HG02840 (cell line): ENCODE data around the gene FIZ1.
"Not testable (repeated sequence)": the region's sequence is repeated elsewhere in the genome, so short reads cannot be mapped to it uniquely, and the experiment has no call there.

Experiments
- ATAC-seq: cut with Tn5 transposase; IDR thresholded peaks from one replicate; pipeline ENCODE4 v1.9.1; 2021; ENCODE audit warnings: mild to moderate bottlenecking, moderate library complexity, moderate number of reproducible peaks; ENCODE audit not compliant: unreplicated experiment, low FRiP score

Gene FIZ1

GRCh38 chr19:55598719-55599467 lies 424 bp downstream of the FIZ1 start:
- peak; percentile 38 for ATAC-seq

- no peak for ATAC-seq
Observed at GRCh38 chr19:55598034-55598433, 1.3 kb downstream of the FIZ1 start.

GRCh38 chr19:55597501-55597921 lies 1.8 kb downstream of the FIZ1 start:
- no peak for ATAC-seq

DNA sequence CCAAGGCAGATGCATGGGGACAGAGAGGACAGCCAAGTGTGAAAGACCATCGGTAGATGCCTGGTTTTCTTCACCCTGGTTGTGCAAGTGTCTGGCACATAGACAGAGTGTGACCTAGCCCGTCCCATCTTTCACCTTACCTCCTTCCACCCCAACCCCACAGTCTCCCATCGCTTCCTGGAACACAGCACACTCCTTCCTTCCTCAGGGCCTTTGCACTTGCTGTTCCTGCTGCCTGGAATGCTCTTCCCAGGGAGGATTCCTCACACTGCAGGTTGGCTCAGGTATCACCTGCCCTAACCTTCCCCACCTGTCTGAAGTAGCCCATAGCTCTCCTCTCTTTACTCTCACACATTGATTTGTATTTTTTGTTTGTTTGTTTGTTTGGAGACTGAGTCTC lies 3.0 kb downstream of the FIZ1 start:
- no peak for ATAC-seq

GRCh38 chr19:55594996-55595545 lies 4.2 kb downstream of the FIZ1 start:
- ATAC-seq = no peak

DNA sequence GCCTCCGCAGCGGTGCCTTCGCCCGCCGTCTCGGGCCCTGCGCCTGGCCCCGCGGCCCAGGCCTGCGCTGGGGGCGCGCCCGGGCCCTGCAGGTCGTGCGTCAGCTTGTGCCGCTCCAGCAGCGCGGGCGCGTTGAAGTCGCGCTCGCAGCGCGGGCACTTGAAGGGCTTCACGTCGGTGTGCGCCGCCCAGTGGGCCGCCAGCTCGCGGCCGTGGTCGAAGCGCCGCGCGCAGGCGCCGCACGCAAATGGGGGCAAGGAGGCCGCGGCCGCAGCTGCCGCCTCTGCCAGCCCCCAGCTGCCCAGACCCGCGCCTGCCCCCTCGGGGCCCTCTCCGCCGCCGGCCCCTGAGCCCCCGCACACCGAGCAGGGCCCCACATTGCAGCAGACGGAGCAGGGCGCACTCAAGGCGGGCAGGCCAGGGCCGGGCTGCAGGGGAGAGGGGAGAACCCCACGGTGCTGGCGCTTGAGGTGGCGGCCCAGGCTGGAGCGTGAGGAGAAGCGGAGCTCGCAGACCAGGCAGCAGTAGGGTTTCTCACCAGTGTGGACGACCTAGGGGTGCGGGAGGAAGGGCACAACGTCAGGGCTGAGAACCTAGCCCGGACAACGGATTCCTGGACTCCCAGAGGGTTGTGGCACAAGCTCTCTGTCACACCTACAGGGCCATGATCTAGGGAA lies 6.1 kb downstream of the FIZ1 start:
- ATAC-seq = no peak

DNA sequence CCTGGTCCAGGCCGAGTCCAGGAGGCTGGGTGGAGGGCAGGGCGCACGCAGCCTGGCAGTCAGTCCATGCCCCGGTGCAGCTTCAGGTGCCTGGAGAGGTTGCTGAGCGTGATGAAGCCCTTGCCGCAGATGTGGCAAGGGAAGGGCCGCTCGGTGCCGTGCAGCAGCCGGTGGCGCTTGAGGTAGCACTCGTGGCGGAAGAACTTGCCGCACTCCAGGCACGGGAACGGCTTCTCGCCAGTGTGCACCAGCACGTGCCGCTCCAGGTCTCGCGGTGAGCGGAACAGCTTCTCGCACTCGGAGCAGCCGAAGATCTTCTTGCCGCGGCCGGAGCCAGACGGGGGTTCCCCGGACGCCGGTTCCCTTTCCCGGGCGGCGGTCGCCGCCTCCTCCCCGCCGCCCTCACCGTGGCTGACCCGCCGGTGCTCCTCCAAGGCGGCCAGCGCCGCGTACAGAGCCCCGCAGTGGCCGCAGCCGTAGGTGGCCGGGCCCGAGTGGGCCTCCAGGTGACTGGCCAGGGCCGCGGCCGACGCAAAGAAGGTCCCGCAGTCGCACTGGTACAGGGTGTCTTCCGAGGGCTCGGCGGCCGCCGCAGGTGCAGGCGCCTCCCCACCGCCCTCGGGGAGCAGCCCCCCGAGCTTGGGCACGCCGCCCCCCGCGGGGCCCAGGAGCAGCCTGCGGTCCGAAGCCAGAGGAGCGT lies 6.8 kb downstream of the FIZ1 start:
- ATAC-seq = no peak

GRCh38 chr19:55591555-55591954 lies 7.8 kb downstream of the FIZ1 start:
- ATAC-seq = no peak

DNA sequence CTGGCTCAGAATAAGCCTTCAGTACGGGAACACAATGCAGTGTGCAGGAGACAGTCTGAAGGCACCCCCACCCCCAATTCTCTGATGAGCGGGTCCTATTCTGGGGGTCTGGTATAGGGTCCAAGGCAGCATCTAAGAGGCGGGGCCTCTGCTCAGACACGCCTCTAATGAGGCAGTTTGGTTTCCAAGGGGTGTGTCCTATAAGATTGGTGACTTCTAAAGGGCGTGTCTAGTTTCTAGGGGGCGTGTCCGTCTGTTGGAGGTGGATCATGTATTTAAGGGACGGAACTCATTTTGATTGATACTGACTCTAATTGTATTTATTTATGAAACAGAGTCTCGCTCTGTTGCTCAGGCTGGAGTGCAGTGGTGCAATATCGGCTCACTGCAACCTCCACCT lies 8.7 kb downstream of the FIZ1 start:
- ATAC-seq = no peak

- ATAC-seq = no peak
Observed at GRCh38 chr19:55590109-55590508, 9.2 kb downstream of the FIZ1 start.

DNA sequence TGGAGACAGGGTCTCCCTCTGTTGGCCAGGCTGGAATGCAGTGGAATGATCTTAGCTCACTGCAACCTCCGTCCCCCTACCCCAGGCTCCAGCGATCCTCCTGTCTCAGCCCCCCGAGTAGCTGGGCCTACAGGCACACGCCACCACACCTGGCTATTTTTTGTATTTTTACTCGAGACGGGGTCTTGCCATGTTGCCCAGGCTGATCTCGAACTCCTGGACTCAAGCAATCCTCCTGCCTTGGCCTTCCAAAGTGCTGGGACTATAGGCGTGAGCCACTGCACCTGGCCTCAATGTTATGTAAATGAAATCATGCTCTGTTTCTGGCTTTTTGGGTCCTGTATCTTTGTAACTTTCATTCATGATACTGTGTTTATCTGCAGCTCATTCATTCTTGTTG lies 10.6 kb downstream of the FIZ1 start:
- no peak for ATAC-seq

- ATAC-seq = no peak
Observed at GRCh38 chr19:55586976-55587668, 12.2 kb downstream of the FIZ1 start.

DNA sequence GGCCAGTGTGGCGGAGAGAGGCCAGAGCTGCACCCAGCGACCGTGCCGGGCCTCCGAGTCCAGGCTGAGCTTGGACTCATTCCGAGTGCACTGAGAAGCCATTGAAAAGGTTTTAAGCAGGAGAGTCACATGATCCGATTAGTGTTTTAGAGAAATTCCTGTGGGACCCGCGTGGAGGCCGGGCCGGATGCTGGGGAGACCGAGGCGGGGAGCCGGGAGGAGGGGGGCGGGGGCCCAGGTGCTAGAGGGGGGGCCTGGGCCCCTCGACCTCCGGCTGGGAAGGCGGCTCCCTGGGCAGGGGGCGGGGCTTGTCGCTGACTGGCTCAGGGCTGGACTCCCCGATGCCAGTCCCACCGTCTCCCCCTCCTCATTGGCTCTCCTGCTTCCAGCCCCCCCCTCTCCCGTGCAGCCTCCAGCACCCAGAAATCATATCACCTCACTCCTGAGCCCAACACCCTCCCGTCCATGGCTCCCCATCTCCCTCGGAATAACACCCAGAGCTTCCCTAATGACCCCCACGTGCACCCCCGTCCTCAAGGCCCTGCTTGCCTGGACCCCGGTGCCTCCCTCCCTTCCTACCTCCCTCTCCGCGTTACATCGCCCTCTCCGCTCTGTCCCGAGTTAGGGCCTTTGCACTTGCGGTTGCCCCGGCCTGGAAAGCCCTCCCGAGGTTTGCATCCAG lies 13.5 kb downstream of the FIZ1 start:
- no peak for ATAC-seq

GRCh38 chr19:55584871-55585270 lies 14.4 kb downstream of the FIZ1 start:
- no peak for ATAC-seq

- ATAC-seq = not testable (repeated sequence)
Observed at GRCh38 chr19:55583897-55584296, 15.4 kb downstream of the FIZ1 start.

DNA sequence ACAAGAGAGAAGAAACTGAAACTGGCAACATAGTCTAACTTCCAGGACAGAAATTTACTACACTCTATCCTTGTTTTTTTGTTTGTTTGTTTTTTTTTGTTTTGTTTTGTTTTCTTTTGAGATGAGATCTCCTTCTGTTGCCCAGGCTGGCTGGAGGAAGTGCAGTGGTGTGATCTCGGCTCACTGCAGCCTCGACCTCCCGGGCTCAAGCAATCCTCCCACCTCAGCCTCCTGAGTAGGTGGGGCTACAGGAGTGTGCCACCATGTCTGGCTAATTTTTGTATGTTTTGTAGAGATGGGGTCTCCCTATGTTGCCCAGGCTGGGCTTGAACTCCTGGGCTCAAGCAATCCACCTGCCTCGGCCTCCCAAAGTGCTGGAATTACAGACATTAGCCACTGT lies 17.0 kb downstream of the FIZ1 start:
- ATAC-seq = not testable (repeated sequence)

GRCh38 chr19:55581823-55582223 lies 17.5 kb downstream of the FIZ1 start:
- no peak for ATAC-seq

DNA sequence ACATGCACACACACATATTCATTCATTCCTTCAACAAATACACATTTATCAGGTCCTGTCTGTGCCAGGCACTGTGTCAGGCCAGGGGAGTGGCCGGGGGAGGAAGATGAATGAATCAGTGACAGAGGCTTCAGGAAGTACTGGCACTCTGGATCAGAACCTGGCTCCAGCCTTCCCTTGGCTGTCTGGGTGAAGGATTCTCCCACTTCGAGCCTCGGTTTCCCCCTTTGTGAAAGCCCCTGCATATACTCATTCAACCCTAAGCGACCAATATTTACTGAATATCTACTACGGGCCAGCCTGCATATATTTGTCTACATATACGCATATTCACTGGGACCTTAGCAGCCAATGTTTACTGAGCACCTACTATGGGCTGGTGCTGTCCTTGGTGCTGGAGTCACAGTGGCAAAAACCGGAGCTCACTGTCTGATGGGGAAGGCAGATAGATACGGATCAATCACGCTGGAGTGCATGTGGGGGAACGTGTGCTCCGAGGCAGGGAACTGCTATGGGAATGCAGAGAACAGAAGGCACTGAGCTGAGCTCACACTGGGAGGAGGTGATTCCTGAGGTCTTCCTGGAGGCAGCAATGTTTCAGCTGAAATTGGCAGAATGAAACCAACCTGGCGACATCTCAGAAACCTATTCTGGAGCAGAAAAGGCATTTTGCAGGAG lies 18.0 kb downstream of the FIZ1 start:
- no peak for ATAC-seq

- peak; percentile 58 for ATAC-seq
Observed at GRCh38 chr19:55580628-55581144, 18.6 kb downstream of the FIZ1 start, which contains the start of gene ZNF579. Gene ZNF579, minus strand, starts transcription at chr19:55580848. Its CDS starts 1,209 bp downstream, at chr19:55579639.
